SU-DHL-6 (cell line): ENCODE results near the gene RPL18.
A peak's percentile ranks its signal among the peaks of the same experiment; 100 is the strongest.
"Not testable (repeated sequence)": the region's sequence is repeated elsewhere in the genome, so short reads cannot be mapped to it uniquely, and the experiment has no call there.

ENCODE experiments used
- H2AFZ ChIP-seq: fragments of 200-600 bp; sonication (generic); 2 replicates; pipeline ENCODE4 v1.6.1; 2014; ENCODE audit warnings: low read depth, mild to moderate bottlenecking, moderate library complexity, mixed read lengths, antibody characterized with exemption, low read length; ENCODE audit not compliant: severe bottlenecking
- H3F3A ChIP-seq: fragments of 200-600 bp; shearing (Covaris generic); 2 replicates; pipeline ENCODE4 v1.6.0; 2016; ENCODE audit warnings: antibody characterized with exemption, mild to moderate bottlenecking; ENCODE audit not compliant: insufficient read depth
- H3K27ac ChIP-seq: fragments of 200-600 bp; sonication (generic); 2 replicates; pipeline ENCODE4 v1.5.1; 2016; ENCODE audit warnings: low read depth, mild to moderate bottlenecking, low read length, moderate library complexity, mixed read lengths
- H3K27me3 ChIP-seq: fragments of 200-600 bp; sonication (generic), shearing (Covaris generic); 2 replicates; pipeline ENCODE4 v1.6.0; 2014; ENCODE audit warnings: mild to moderate bottlenecking, low read length
- H3K36me3 ChIP-seq: fragments of 200-600 bp; sonication (generic); 2 replicates; pipeline ENCODE4 v1.6.1; 2014; ENCODE audit warnings: mild to moderate bottlenecking, low read length, mixed read lengths
- H3K4me2 ChIP-seq: fragments of 300-600, 200-600 bp; shearing (Covaris generic), sonication (generic); 2 replicates; pipeline ENCODE4 v1.6.0; 2014; ENCODE audit warnings: low read length, low read depth, mild to moderate bottlenecking; ENCODE audit not compliant: poor library complexity, severe bottlenecking
- H3K4me3 ChIP-seq: fragments of 200-600 bp; sonication (generic); 2 replicates; pipeline ENCODE4 v1.5.1; 2014; ENCODE audit warnings: antibody characterized with exemption, low read length, mild to moderate bottlenecking, mixed read lengths; ENCODE audit not compliant: insufficient read depth, poor library complexity, severe bottlenecking
- H3K79me2 ChIP-seq: fragments of 200-600 bp; sonication (generic); 2 replicates; pipeline ENCODE4 v1.6.1; 2014; ENCODE audit warnings: mild to moderate bottlenecking, low read length, moderate library complexity; ENCODE audit not compliant: insufficient read depth
- H3K9ac ChIP-seq: fragments of 200-600 bp; sonication (generic); 2 replicates; pipeline ENCODE4 v1.7.0; 2014; ENCODE audit warnings: mild to moderate bottlenecking, low read length
- H3K9me2 ChIP-seq: fragments of 200-600 bp; sonication (generic); replicated peaks from 2 replicates; pipeline ENCODE4 v1.6.1; 2014; ENCODE audit warnings: low read length; ENCODE audit not compliant: insufficient read depth
- H3K9me3 ChIP-seq: fragments of 200-600 bp; sonication (generic); 2 replicates; pipeline ENCODE4 v1.6.1; 2014; ENCODE audit warnings: low read length, mixed read lengths; ENCODE audit not compliant: insufficient read depth
- H4K20me1 ChIP-seq: fragments of 200-600 bp; sonication (generic); 2 replicates; pipeline ENCODE4 v1.6.1; 2014; ENCODE audit warnings: low read depth, mild to moderate bottlenecking, antibody characterized with exemption, low read length, moderate library complexity, mixed read lengths
- EZH2phosphoT487 ChIP-seq: fragments of 200-600 bp; sonication (generic), shearing (Covaris generic); conservative IDR thresholded peaks from 2 replicates; pipeline ENCODE4 v1.6.1; 2018; ENCODE audit warnings: mild to moderate bottlenecking, antibody characterized with exemption, low read length, moderate library complexity, mixed read lengths
- TF ChIP-seq, protein P1 (sequence below): fragments of 200-600 bp; sonication (generic); IDR thresholded peaks from one replicate; pipeline ENCODE4 v1.5.1; 2017; ENCODE audit warnings: antibody characterized with exemption, mild to moderate bottlenecking, low read length, moderate library complexity; ENCODE audit not compliant: insufficient read depth, poor library complexity, severe bottlenecking

Gene RPL18

DNA sequence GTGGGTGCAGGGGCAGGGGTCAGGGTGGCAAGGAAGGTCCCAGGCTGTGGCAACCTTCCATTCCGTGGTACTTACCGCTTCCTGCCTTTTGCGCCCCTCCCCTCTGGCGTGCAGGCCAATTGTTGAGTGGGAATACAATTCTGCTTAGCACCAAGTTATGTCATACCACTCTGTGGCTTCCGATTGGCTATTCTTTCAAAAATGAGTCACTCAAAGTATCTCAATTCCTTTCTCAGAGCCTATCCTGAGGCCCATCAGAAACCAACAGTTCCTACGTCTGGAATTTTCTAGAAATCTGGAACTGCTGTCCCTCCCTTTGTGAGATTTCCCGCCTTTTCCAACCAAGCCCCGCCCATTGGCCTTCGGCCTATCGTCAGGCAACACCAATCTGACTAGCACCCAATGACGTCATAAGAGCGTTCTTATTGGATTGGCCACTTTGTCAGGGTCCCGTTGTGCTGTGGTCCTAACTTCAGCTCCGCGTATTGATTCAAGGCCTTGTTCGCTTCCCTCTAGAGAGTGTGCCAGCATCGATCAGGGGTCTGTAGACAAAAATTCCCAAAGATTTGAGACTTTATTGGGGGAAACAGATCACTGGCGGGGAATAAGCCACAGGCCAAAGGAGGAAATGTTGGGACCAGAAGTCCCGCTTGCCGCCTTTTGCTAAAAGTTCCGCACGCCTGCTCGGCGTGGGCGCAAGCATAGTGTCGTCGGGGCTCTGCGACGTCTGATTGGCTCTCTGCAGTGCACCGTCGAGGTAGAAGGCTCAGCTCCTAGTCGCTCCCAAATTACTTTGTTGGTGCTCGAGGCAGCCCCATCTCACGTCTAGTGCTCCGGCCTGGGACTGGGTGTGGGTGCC, 42.1 kb upstream of the RPL18 start:
- no peak overlapping the region for H3K4me3 ChIP-seq
- no peak for TF ChIP-seq EZH2phosphoT487
- TF ChIP-seq, protein P1, sequence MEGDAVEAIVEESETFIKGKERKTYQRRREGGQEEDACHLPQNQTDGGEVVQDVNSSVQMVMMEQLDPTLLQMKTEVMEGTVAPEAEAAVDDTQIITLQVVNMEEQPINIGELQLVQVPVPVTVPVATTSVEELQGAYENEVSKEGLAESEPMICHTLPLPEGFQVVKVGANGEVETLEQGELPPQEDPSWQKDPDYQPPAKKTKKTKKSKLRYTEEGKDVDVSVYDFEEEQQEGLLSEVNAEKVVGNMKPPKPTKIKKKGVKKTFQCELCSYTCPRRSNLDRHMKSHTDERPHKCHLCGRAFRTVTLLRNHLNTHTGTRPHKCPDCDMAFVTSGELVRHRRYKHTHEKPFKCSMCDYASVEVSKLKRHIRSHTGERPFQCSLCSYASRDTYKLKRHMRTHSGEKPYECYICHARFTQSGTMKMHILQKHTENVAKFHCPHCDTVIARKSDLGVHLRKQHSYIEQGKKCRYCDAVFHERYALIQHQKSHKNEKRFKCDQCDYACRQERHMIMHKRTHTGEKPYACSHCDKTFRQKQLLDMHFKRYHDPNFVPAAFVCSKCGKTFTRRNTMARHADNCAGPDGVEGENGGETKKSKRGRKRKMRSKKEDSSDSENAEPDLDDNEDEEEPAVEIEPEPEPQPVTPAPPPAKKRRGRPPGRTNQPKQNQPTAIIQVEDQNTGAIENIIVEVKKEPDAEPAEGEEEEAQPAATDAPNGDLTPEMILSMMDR: no peak
- H3K9me3 ChIP-seq: no peaks in the 10 kb centered on the region
- no peaks in the 10 kb centered on the region for H3K79me2 ChIP-seq
- H3K9ac ChIP-seq: peak overlapping the region; percentile 4; the same call in 1 of the 2 replicates
- peak overlapping the region; percentile 45 for H3K4me2 ChIP-seq
- H2AFZ ChIP-seq: peak overlapping the region; percentile 94
- H3K27ac ChIP-seq: peak overlapping the region; percentile 41
- no peaks in the 10 kb centered on the region for H3K36me3 ChIP-seq
- H4K20me1 ChIP-seq: no peaks in the 10 kb centered on the region
- H3K9me2 ChIP-seq: no peaks in the 10 kb centered on the region
- H3F3A ChIP-seq: no peaks in the 10 kb centered on the region
- no peaks in the 10 kb centered on the region for H3K27me3 ChIP-seq

DNA sequence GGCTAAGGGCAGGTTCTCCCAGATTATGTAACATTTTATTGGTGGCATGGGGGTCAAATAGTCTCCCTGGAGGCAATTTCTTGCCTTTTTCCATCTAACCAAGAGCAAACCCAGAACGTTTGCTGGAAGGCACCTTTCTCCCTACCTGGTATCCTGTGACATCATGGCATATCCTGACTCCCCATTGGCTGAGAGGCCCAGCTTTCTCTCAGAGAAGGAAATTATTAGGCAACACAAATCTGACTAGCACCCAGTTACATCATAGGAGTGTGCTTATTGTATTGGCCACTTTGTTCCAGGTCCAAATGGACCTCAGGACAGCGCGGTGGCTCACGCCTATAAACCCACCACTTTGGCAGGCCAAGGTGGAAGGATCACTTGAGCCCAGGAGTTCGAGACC, 40.8 kb upstream of the RPL18 start:
- H3K9me2 ChIP-seq: no peaks in the 10 kb centered on the region
- H3K27me3 ChIP-seq: no peaks in the 10 kb centered on the region
- H3K9ac ChIP-seq: no peak overlapping the region
- H3K4me3 ChIP-seq: no peak overlapping the region
- no peak overlapping the region for H2AFZ ChIP-seq
- no peaks in the 10 kb centered on the region for H3K9me3 ChIP-seq
- no peak overlapping the region for H3K4me2 ChIP-seq
- H3F3A ChIP-seq: no peaks in the 10 kb centered on the region
- TF ChIP-seq, protein P1: no peak
- TF ChIP-seq EZH2phosphoT487: no peak
- no peak overlapping the region for H3K27ac ChIP-seq
- no peaks in the 10 kb centered on the region for H3K79me2 ChIP-seq
- no peaks in the 10 kb centered on the region for H3K36me3 ChIP-seq
- no peaks in the 10 kb centered on the region for H4K20me1 ChIP-seq

DNA sequence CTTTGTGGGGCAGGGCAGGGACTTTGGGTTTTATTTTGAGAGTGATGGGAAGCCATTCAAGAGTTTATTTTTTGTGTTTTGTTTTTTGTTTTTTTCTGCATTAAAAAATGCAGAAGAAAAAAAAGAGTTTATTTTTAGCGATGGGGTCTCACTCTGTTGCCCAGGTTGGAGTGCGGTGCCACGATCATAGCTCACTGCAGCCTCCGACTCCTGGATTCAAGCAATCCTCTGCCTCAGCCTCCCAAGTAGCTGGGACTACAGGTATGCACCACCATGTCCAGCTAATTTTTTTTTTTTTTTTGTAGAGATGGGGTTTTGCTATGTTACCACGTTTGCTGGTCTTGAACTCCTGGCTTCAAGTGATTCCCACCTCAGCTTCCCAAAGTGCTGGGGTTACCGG, 39.5 kb upstream of the RPL18 start:
- Histone ChIP-seq H3K4me3 (no peak overlapping the region), H3K27me3 (no peaks in the 10 kb centered on the region), H3K27ac (no peak overlapping the region), H3K79me2 (no peaks in the 10 kb centered on the region), H3F3A (no peaks in the 10 kb centered on the region), H2AFZ (no peak overlapping the region), H3K4me2 (no peak overlapping the region), H3K9me3 (no peaks in the 10 kb centered on the region), H3K9me2 (no peaks in the 10 kb centered on the region), H3K36me3 (no peaks in the 10 kb centered on the region), H4K20me1 (no peaks in the 10 kb centered on the region), H3K9ac (no peak overlapping the region)
- TF ChIP-seq EZH2phosphoT487: no peak
- TF ChIP-seq, protein P1: no peak

DNA sequence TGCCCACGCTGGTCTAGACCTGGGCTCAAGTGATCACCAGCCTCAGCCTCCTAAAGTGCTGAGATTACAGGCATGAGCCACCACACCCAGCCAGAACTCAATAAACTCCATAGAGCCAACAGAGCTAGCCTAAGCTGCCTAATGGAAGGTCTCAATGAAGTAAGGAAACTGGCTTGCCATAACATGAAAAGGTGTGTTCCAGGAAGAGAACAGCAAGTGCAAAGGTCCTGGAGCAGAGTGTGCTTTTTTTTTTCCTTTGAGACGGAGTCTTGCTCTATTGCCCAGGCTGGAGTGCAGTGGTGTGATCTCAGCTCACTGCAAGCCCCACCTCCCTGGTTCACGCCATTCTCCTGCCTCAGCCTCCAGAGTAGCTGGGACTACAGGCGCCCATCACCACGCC, 38.9 kb upstream of the RPL18 start:
- not testable (repeated sequence) for H3K79me2 ChIP-seq, H3K4me3 ChIP-seq, H2AFZ ChIP-seq, H3F3A ChIP-seq, H3K36me3 ChIP-seq, H3K4me2 ChIP-seq, H3K9ac ChIP-seq, H3K27me3 ChIP-seq, H3K9me2 ChIP-seq, H4K20me1 ChIP-seq, H3K27ac ChIP-seq, H3K9me3 ChIP-seq
